ENCODE measurements around the gene CALD1. TPM values are rescaled to one million over a fixed set of nuclear protein-coding genes. Genes with fewer than 3 reads are reported as not detected.

Gene CALD1
- 147 to 258 TPM (median 211 TPM) in 5 replicates for total RNA-seq (2022; extraction: Qiagen RNA extraction)

GRCh38 chr7:134778941-134779740 lies at the start of gene CALD1:
Gene CALD1 (plus strand): TSS chr7:134779634. CDS start chr7:134867734, 88,100 bp downstream.

GRCh38 chr7:134986363-134987251 lies 207.2 kb downstream of the CALD1 start, which contains the start of gene AGBL3:
Gene AGBL3 (plus strand): TSS chr7:134986508. CDS start chr7:134987934, 1,426 bp downstream.

Other genes starting within 250 kb of the CALD1 start
- gene AKR1B15, start 230.5 kb upstream of the CALD1 start, total RNA-seq (2022; extraction: Qiagen RNA extraction) = 24.4 to 37.9 TPM (median 33.8 TPM) in 5 replicates
- 16.2 to 22.8 TPM (median 18.3 TPM) in 5 replicates for gene BPGM, start 132.8 kb upstream of the CALD1 start, total RNA-seq (2022; extraction: Qiagen RNA extraction)
- 0.75 to 1.4 TPM (median 0.96 TPM) in 5 replicates for gene AGBL3, start 206.9 kb downstream of the CALD1 start, total RNA-seq (2022; extraction: Qiagen RNA extraction)

All from A549 treated with AZD2906 at 1 μM for 4 hours (cell line).